Adrenal gland (tissue), 12 donors: Measurements from ENCODE around the gene RTN3. TPM values are rescaled to one million over a fixed set of nuclear protein-coding genes. Genes with fewer than 3 reads are reported as not detected.
"Not testable (repeated sequence)": the region's sequence is repeated elsewhere in the genome, so short reads cannot be mapped to it uniquely, and the experiment has no call there.

Source experiments
- DNase-seq, 7 donors: peaks; one replicate each; pipeline ENCODE4 v3.0.0-alpha.2; 2019 to 2020
- H3K27ac ChIP-seq, 5 donors: fragments of 200-600 bp; sonication (generic) in 4 of 5; 1 replicate in 3 of 5; 2 replicates in 2 of 5; pipeline versions ENCODE4 v1.5.1 to v1.8.0; 2016 to 2020; ENCODE audit warnings: mild to moderate bottlenecking in 1 of 5
- H3K27me3 ChIP-seq: fragments of 200-600 bp; 2 replicates; pipeline ENCODE4 v1.8.0; 2021
- H3K36me3 ChIP-seq, 2 donors: fragments of 200-600 bp; replicated peaks in 1 of 2; 1 replicate in 1 of 2; 2 replicates in 1 of 2; pipeline versions ENCODE4 v1.5.1 to v1.8.0; 2018 to 2022
- H3K4me1 ChIP-seq, 2 donors: fragments of 200-600 bp; replicated peaks in 1 of 2; 1 replicate in 1 of 2; 2 replicates in 1 of 2; pipeline versions ENCODE4 v1.5.1 to v1.8.0; 2018 to 2021
- H3K4me3 ChIP-seq, 4 donors: fragments of 200-600 bp; sonication (generic) in 3 of 4; one replicate each; pipeline ENCODE4 v1.5.1; 2016 to 2018
- H3K9me3 ChIP-seq, 3 donors: fragments of 200-600 bp; sonication (generic) in 1 of 3; replicated peaks in 1 of 3; 1 replicate in 2 of 3; 2 replicates in 1 of 3; pipeline versions ENCODE4 v1.5.1 to v1.8.0; 2016 to 2021
- POLR2A ChIP-seq, 2 donors: fragments of 450-650 bp; IDR thresholded peaks; one replicate each; pipeline ENCODE4 v1.6.1; 2017; ENCODE audit warnings: antibody characterized with exemption in 2 of 2, mild to moderate bottlenecking in 2 of 2, moderate library complexity in 1 of 2
- WGBS, 4 donors: extraction: QIAGEN DNeasy Blood & Tissue Kit in 2 of 4; methylation state at CpG; one replicate each; pipeline versions ENCODE4 v1.1.5 to v1.1.7; 2013 to 2017; 5-methylcytosine and 5-hydroxymethylcytosine counted together
- intact Hi-C, 2 donors: fragments of 100-400 bp; cut with DNase I; formaldehyde crosslinking; loops; one replicate each; pipeline versions ENCODE4 v1.14.1 to v1.15.0; 2022 to 2023
- polyA plus RNA-seq, 3 donors: library from polyadenylated mRNA; stranded (reverse); fragments of 200-250 nt in 2 of 3; fragments of 350-450 nt in 1 of 3; fragmentation: Illumina TruSeq in 1 of 3; extraction: RNeasy Lipid Tissue Mini Kit (QIAGEN cat#74804) in 1 of 3; gene quantifications; one replicate each; pipeline ENCODE4 v1.2.3, GENCODE V29; 2013 to 2014
- total RNA-seq, 9 donors: library from RNA; depleted of rRNA in 4 of 9; stranded (reverse); fragments of >200 nt in 4 of 9; fragments of 120-200 nt in 1 of 9; fragmentation: NEBNext Ultra II Directional in 1 of 9; extraction: Animal tissue kit (Norgen Biotek cat#: 25700) in 1 of 9; gene quantifications; one replicate each; pipeline versions ENCODE4 v1.1.0 to v1.2.4, GENCODE V29; 2013 to 2023
- TF ChIP-seq, protein P1 (sequence below), 6 experiments: fragments of 450-650 bp in 4 of 6; fragments of 200-600 bp in 2 of 6; sonication (generic) in 1 of 6; IDR thresholded peaks; 1 replicate in 5 of 6; 2 replicates in 1 of 6; pipeline versions ENCODE4 v1.5.1 to v1.8.0; 2016 to 2021; ENCODE audit warnings: antibody characterized with exemption in 6 of 6, mild to moderate bottlenecking in 2 of 6, moderate library complexity in 1 of 6
- donor health status: healthy with polysubstance abuse.
- donor health status: Bipolar disorder and iron deficiency.
- donor health status: DM: yes; HTN: yes; CAD: no.
- donor health status: DM: no; HTN: no; CAD: no.
- donor health status: DM: no; HTN: no; CAD: no.
- donor health status: DM: yes; HTN: yes; CAD: no.

RTN3 gene
- total and polyA plus RNA-seq, 12 donors: 42.5 to 174 (median 95.3) TPM

DNA sequence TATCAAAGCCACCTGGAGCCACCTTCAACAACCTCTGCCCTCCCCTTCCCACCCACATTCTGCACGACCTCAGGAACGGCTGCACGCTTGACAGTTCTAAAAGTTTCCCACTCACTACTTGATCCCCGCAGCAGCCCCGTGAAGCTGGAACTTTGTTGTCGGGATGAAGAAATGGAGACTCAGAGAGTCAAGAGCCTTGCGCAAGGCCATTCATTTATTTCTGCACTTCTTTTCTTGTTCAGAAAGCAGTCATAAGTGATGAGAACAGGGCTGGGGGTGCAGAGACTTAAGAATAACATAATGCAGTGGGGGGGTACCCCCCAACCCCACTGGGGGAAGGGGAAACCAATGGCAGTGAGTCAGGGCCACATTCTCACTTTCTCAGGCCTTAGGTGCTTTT lies 89.5 kb downstream of the RTN3 start:
- intact Hi-C loops: no loop called here
- no peaks in the 10 kb centered on the region for H3K36me3 ChIP-seq
- no peak overlapping the region for H3K4me3 ChIP-seq
- 88 to 91% (median 90%) methylated on average over 7 of the region's 7 CpGs for WGBS, 4 donors
- H3K4me1 ChIP-seq: peaks cover 6 to 20% of the 10 kb centered on the region in 2 donors
- TF ChIP-seq POLR2A (IDR thresholded peaks at IDR 0.05): no peak
- TF ChIP-seq, protein P1, sequence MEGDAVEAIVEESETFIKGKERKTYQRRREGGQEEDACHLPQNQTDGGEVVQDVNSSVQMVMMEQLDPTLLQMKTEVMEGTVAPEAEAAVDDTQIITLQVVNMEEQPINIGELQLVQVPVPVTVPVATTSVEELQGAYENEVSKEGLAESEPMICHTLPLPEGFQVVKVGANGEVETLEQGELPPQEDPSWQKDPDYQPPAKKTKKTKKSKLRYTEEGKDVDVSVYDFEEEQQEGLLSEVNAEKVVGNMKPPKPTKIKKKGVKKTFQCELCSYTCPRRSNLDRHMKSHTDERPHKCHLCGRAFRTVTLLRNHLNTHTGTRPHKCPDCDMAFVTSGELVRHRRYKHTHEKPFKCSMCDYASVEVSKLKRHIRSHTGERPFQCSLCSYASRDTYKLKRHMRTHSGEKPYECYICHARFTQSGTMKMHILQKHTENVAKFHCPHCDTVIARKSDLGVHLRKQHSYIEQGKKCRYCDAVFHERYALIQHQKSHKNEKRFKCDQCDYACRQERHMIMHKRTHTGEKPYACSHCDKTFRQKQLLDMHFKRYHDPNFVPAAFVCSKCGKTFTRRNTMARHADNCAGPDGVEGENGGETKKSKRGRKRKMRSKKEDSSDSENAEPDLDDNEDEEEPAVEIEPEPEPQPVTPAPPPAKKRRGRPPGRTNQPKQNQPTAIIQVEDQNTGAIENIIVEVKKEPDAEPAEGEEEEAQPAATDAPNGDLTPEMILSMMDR (IDR thresholded peaks at IDR 0.05): no peak
- H3K9me3 ChIP-seq: no peaks in the 10 kb centered on the region
- no peak overlapping the region for H3K27ac ChIP-seq
- H3K27me3 ChIP-seq: no peaks in the 10 kb centered on the region
- no peak for DNase-seq

DNA sequence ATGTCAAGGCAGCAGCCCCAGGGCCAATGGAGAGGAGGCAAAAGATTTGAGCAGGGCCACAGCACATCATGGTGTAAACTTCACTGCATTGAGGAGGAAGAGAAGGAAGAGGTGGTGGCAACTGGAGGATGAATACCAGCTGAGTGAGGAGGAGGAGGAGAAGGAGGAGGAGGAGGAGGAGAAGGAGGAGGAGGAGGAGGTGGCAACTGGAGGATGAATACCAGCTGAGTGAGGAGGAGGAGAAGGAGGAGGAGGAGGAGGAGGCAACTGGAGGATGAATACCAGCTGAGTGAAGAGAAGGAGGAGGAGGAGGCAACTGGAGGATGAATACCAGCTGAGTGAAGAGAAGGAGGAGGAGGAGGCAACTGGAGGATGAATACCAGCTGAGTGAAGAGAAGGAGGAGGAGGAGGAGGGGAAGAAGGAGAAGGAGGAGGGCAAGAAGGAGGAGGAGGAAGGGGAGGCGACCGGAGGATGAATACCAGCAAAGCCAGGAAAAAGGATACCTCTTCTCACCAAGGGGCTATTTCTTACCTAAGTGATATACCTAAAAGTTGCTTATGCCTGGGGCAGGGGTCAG lies 90.5 kb downstream of the RTN3 start:
- H3K27me3 ChIP-seq, H3K4me3 ChIP-seq, DNase-seq, intact Hi-C loops, H3K27ac ChIP-seq, H3K36me3 ChIP-seq, H3K9me3 ChIP-seq: not testable (repeated sequence)
- 80 to 92% (median 85%) methylated on average over 2 of the region's 2 CpGs for WGBS, 4 donors
- peaks cover 6 to 15% of the 10 kb centered on the region in 2 donors for H3K4me1 ChIP-seq

DNA sequence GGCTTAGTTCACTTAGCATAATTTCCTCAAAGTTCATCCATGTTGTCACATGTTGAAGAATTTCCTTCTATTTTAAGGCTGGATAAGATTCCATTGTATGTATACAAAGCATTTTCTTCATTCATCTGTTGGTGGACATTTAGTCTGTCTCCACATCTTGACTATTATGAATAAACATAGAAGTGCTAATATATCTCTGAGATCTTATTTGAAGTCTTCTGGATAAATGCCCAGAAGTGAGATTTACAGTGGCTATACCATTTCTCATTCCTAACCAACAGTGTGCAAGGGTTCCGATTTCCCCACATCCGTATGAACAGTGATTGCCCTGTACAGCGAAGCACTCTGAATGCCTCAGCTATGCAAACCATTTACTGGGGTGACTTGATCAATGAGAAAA lies 93.9 kb downstream of the RTN3 start:
- 81 to 96% (median 90%) methylated on average over 3 of the region's 3 CpGs for WGBS, 4 donors
- H3K27me3 ChIP-seq: no peaks in the 10 kb centered on the region
- H3K27ac ChIP-seq: no peak overlapping the region
- H3K4me1 ChIP-seq: no peaks in the 10 kb centered on the region
- no peak overlapping the region for H3K4me3 ChIP-seq
- no peak for DNase-seq
- H3K36me3 ChIP-seq: no peaks in the 10 kb centered on the region
- H3K9me3 ChIP-seq: no peaks in the 10 kb centered on the region
- TF ChIP-seq, protein P1 (IDR thresholded peaks at IDR 0.05): no peak
- TF ChIP-seq POLR2A (IDR thresholded peaks at IDR 0.05): no peak
- intact Hi-C loops: no loop called here

DNA sequence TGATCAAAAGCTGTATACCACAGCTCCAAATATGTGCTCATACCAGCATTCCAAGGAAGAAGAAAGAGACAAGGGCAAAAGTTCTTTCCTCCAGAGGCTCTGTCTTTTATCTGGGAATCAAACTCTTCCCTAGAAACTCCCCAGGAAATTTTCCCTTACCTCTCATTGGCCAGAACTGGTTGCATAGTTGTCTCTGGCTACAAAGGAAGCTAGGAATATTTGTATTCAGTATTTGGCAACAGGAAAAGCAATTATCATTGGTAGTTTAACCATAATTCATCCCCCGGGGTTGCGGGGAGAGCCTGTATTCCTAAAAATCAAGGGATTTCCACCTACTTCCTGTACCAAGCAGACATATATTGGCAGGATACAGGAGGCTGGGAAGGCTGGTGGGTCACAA lies 97.7 kb downstream of the RTN3 start:
- Histone ChIP-seq H3K27ac (peak overlapping the region in 1 of 5 donors; percentile 48), H3K27me3 (no peaks in the 10 kb centered on the region), H3K36me3 (no peaks in the 10 kb centered on the region), H3K9me3 (no peaks in the 10 kb centered on the region), H3K4me1 (no peaks in the 10 kb centered on the region), H3K4me3 (no peak overlapping the region)
- intact Hi-C loops: no loop called here
- WGBS, 4 donors: 44 to 70% (median 54%) methylated on average over 2 of the region's 2 CpGs
- DNase-seq: peak in 1 of 7 donors; percentile 59
- TF ChIP-seq, protein P1 (IDR thresholded peaks at IDR 0.05): no peak
- TF ChIP-seq POLR2A (IDR thresholded peaks at IDR 0.05): no peak

DNA sequence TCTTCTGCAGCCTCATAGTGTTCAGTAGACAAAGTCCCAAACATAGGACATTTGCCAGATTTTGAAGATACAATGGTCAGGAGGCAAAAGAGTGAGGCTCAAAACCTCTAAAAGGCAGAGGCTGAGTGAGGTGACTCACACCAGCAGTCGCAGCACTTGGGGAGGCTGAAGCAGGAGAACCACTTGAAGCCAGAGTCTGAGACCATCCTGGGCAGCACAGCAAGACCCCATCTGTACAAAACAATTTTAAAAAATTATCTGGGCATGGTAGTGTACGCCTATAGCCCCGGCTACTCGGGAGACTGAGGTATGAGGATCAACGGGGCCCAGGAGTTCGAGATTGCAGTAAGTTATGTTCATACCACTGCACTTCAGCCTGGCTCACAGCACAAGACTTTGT lies 101.4 kb downstream of the RTN3 start:
- 85 to 95% (median 93%) methylated on average over 6 of the region's 6 CpGs for WGBS, 4 donors
- Histone ChIP-seq H3K4me1 (no peaks in the 10 kb centered on the region), H3K9me3 (no peaks in the 10 kb centered on the region), H3K36me3 (no peaks in the 10 kb centered on the region), H3K27me3 (no peaks in the 10 kb centered on the region), H3K27ac (no peak overlapping the region), H3K4me3 (no peak overlapping the region)
- DNase-seq: no peak
- no peak for TF ChIP-seq POLR2A (IDR thresholded peaks at IDR 0.05)
- TF ChIP-seq, protein P1 (IDR thresholded peaks at IDR 0.05): no peak
- intact Hi-C loops: no loop called here
